Measurements from ENCODE around the gene PLXNA2. TPM values are rescaled to one million over a fixed set of nuclear protein-coding genes. Genes with fewer than 3 reads are reported as not detected.
A peak's percentile ranks its signal among the peaks of the same experiment; 100 is the strongest.

Gene PLXNA2
- polyA plus RNA-seq, 1 of the 3 experiments (the other 2 are of a cell fraction): 8.5 TPM

GRCh38 chr1:208136459-208137182 is 107.6 kb downstream of the PLXNA2 start:
- TF ChIP-seq FOXJ3 (CRISPR knock-in tag; IDR thresholded peaks at IDR 0.05): no peak
- no peak for TF ChIP-seq NRF1 (IDR thresholded peaks at IDR 0.05; ENCODE audit: low read depth, low read length)
- TF ChIP-seq SMC3 (IDR thresholded peaks at IDR 0.05; ENCODE audit: low read depth, low read length): no peak
- TF ChIP-seq, protein P1, sequence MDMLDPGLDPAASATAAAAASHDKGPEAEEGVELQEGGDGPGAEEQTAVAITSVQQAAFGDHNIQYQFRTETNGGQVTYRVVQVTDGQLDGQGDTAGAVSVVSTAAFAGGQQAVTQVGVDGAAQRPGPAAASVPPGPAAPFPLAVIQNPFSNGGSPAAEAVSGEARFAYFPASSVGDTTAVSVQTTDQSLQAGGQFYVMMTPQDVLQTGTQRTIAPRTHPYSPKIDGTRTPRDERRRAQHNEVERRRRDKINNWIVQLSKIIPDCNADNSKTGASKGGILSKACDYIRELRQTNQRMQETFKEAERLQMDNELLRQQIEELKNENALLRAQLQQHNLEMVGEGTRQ (IDR thresholded peaks at IDR 0.05; ENCODE audit: borderline replicate concordance, low read depth, low read length): no peak
- TF ChIP-seq, protein P2, sequence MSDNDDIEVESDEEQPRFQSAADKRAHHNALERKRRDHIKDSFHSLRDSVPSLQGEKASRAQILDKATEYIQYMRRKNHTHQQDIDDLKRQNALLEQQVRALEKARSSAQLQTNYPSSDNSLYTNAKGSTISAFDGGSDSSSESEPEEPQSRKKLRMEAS (IDR thresholded peaks at IDR 0.05; ENCODE audit: low read depth): no peak
- TF ChIP-seq USF1 (IDR thresholded peaks at IDR 0.05; ENCODE audit: borderline replicate concordance, low read depth): no peak
- no peak for TF ChIP-seq RAD21 (IDR thresholded peaks at IDR 0.05; ENCODE audit: low read length)
- TF ChIP-seq NFIC (IDR thresholded peaks at IDR 0.05; ENCODE audit: borderline replicate concordance): no peak
- no peak for TF ChIP-seq FOXM1 (IDR thresholded peaks at IDR 0.05; ENCODE audit: low read depth)
- TF ChIP-seq RXRA (IDR thresholded peaks at IDR 0.05; ENCODE audit: borderline replicate concordance, low read depth): no peak
- no peak for TF ChIP-seq SIN3A (IDR thresholded peaks at IDR 0.05; ENCODE audit: borderline replicate concordance, low read depth, low read length)
- no peak for TF ChIP-seq EZH2phosphoT487 (IDR thresholded peaks at IDR 0.05; ENCODE audit: borderline replicate concordance, low read depth)
- no peak for TF ChIP-seq GATA2 (CRISPR knock-in tag; IDR thresholded peaks at IDR 0.05)
- TF ChIP-seq EP300 (IDR thresholded peaks at IDR 0.05; ENCODE audit: borderline replicate concordance in 1 of 2, low read depth in 1 of 2, low read length in 1 of 2): no peak
- no peak for TF ChIP-seq TEAD4 (IDR thresholded peaks at IDR 0.05; ENCODE audit: borderline replicate concordance, insufficient read depth)
- Histone ChIP-seq H3F3A (replicated peaks; ENCODE audit: insufficient read depth) (no peaks in the 10 kb centered on the region), H4K20me1 (ENCODE audit: insufficient read depth) (no peaks in the 10 kb centered on the region), H3K27ac (ENCODE audit: low read depth in 2 of 2, low read length in 1 of 2) (peak overlapping the region; percentile 16 to 27; a peak in 3 of 4 replicates), H3K4me1 (ENCODE audit: control insufficient read depth in 1 of 2, insufficient read depth in 2 of 2, low read depth in 1 of 2, low read length in 1 of 2) (peaks cover 9 to 43% of the 10 kb centered on the region in 2 experiments; a peak in 2 of 4 replicates), H3K36me3 (replicated peaks in 1 of 2; ENCODE audit: control insufficient read depth in 1 of 2, insufficient read depth in 2 of 2, low read length in 1 of 2) (peaks cover 20 to 27% of the 10 kb centered on the region in 2 experiments), H2AFZ (ENCODE audit: low read depth) (no peak overlapping the region), H3K4me3 (ENCODE audit: low read depth in 2 of 2, low read length in 1 of 2) (no peak overlapping the region), H3K4me2 (no peak overlapping the region), H3K79me2 (ENCODE audit: insufficient read depth) (no peaks in the 10 kb centered on the region; the same call in none of the 2 replicates), H3K9ac (no peak overlapping the region), H3K9me2 (no peaks in the 10 kb centered on the region), H3K9me3 (no peaks in the 10 kb centered on the region), H3K27me3 (ENCODE audit: insufficient read depth) (no peaks in the 10 kb centered on the region)
- DNase-seq: no peak
- POLR2A ChIA-PET: no interaction called here
- CTCF ChIA-PET: interaction anchor here (0.7 to 6.4 kb wide), 3 partner anchors 23 to 115 kb away, joined by 3 to 46 read pairs (median 3); no protein-coding TSS in a partner anchor
- WGBS (ENCODE audit: low lambda C conversion rate): 86% methylated on average over 5 of the region's 5 CpGs

Measured in SK-N-SH (cell line).